Panc1 (cell line): ENCODE data around the gene CELA2B. TPM values are rescaled to one million over a fixed set of nuclear protein-coding genes. Genes with fewer than 3 reads are reported as not detected.
"Not testable (repeated sequence)": the region's sequence is repeated elsewhere in the genome, so short reads cannot be mapped to it uniquely, and the experiment has no call there.

ENCODE experiments used
- ATAC-seq: fragments of 200-7000 bp; cut with Tn5 transposase; 2 replicates; pipeline ENCODE4 v1.9.1; 2020; ENCODE audit warnings: mild to moderate bottlenecking, moderate library complexity
- BruUV-seq: library from RNA; stranded (reverse); fragments of 400-500 nt; replicated peaks from 2 replicates; lab custom pipeline; 2021; lab: Mats Ljungman, UMichigan
- CTCF ChIA-PET: fragments of 300-600 bp; sonication (Branson Sonifier 250); formaldehyde crosslinking; loops from one replicate; lab custom pipeline; 2022; ENCODE audit warnings: antibody characterized with exemption; lab: Charles Lee
- POLR2A ChIA-PET: fragments of 300-600 bp; sonication (Branson Sonifier 250); formaldehyde crosslinking; loops from one replicate; lab custom pipeline; 2022; ENCODE audit warnings: antibody characterized with exemption; lab: Charles Lee
- DNase-seq: peaks from one replicate; pipeline ENCODE4 v3.0.0-alpha.2; 2010; ENCODE audit warnings: low read depth, low spot score
- H3K27ac ChIP-seq: 2 replicates; pipeline ENCODE4 v1.5.1; 2011; ENCODE audit warnings: mild to moderate bottlenecking, low read length, inconsistent platforms
- H3K27me3 ChIP-seq: fragments of 200-500 bp; sonication (Bioruptor generic); 2 replicates; pipeline ENCODE4 v1.6.0; 2014; ENCODE audit warnings: low read length, inconsistent platforms; ENCODE audit not compliant: control insufficient read depth, insufficient read depth
- H3K36me3 ChIP-seq: fragments of 200-500 bp; sonication (Bioruptor generic); 2 replicates; pipeline ENCODE4 v1.5.1; 2014; ENCODE audit warnings: inconsistent platforms, mild to moderate bottlenecking, low read length, moderate library complexity; ENCODE audit not compliant: control insufficient read depth, insufficient read depth
- H3K4me1 ChIP-seq: 2 replicates; pipeline ENCODE4 v1.5.1; 2011; ENCODE audit warnings: inconsistent platforms, mild to moderate bottlenecking, low read length, moderate library complexity; ENCODE audit not compliant: control insufficient read depth, insufficient read depth
- H3K4me3 ChIP-seq, 2 experiments: 2 replicates each; pipeline ENCODE4 v1.5.1; 2011 to 2012; ENCODE audit warnings: low read depth in 2 of 2, low read length in 2 of 2, mild to moderate bottlenecking in 2 of 2, inconsistent platforms in 1 of 2, moderate library complexity in 1 of 2
- H3K9me3 ChIP-seq: fragments of 200-500 bp; sonication (Bioruptor generic); 2 replicates; pipeline ENCODE4 v1.5.1; 2014; ENCODE audit warnings: low read depth, mild to moderate bottlenecking, inconsistent platforms, low read length, moderate library complexity; ENCODE audit not compliant: control insufficient read depth, insufficient read depth
- CTCF ChIP-seq: fragments of 450-650 bp; IDR thresholded peaks from 2 replicates; pipeline ENCODE4 v1.5.1; 2017; ENCODE audit warnings: mild to moderate bottlenecking
- POLR2AphosphoS5 ChIP-seq: IDR thresholded peaks from 2 replicates; pipeline ENCODE4 v1.6.1; 2012; ENCODE audit warnings: mild to moderate bottlenecking, low read depth, low read length, moderate library complexity
- REST ChIP-seq, 2 experiments: IDR thresholded peaks; 2 replicates each; pipeline ENCODE4 v1.6.1; 2011 to 2012; ENCODE audit warnings: low read depth in 2 of 2, control low read depth in 1 of 2, low read length in 1 of 2, mild to moderate bottlenecking in 1 of 2, moderate library complexity in 1 of 2; ENCODE audit not compliant: insufficient read depth in 1 of 2
- SIN3A ChIP-seq: IDR thresholded peaks from 2 replicates; pipeline ENCODE4 v1.6.1; 2012; ENCODE audit warnings: low read depth, mild to moderate bottlenecking, low read length, moderate library complexity, borderline replicate concordance; ENCODE audit not compliant: insufficient read depth
- TCF7L2 ChIP-seq: IDR thresholded peaks from 2 replicates; pipeline ENCODE4 v1.6.1; 2011; ENCODE audit warnings: mild to moderate bottlenecking, low read depth, low read length, inconsistent platforms
- in situ Hi-C: cut with HindIII; loops from 2 replicates; pipeline ENCODE4 v1.10.0; 2016; ENCODE audit warnings: low sequenced_read_pairs, low pct_unique_long_range_greater_than_20kb
- intact Hi-C: fragments of 100-400 bp; cut with micrococcal nuclease; formaldehyde crosslinking; loops from one replicate; pipeline ENCODE4 v1.10.0; 2022; ENCODE audit not compliant: unreplicated experiment
- total RNA-seq: library from RNA; stranded (reverse); gene quantifications from one replicate; pipeline ENCODE4 v1.2.1, GENCODE V29; 2021; ENCODE audit not compliant: unreplicated experiment

CELA2B gene
- total RNA-seq, 1 experiment from 2014 or later = not detected

GRCh38 chr1:15479654-15480347 lies 3.9 kb downstream of the CELA2B start:
- intact Hi-C loops (no loop called here), in situ Hi-C loops (no loop called here)
- DNase-seq (no peak), ATAC-seq (no peak)
- ChIA-PET POLR2A (no interaction called here), CTCF (interaction anchor here (0.6 kb wide), 1 partner anchor 379 kb away, joined by 5 read pairs; no protein-coding TSS in a partner anchor)
- H3K9me3 ChIP-seq = no peaks in the 10 kb centered on the region
- H3K27ac ChIP-seq = no peak overlapping the region
- H3K4me1 ChIP-seq = no peaks in the 10 kb centered on the region
- no TSS peak for BruUV-seq
- no peak for TF ChIP-seq CTCF
- TF ChIP-seq POLR2AphosphoS5 = no peak
- TF ChIP-seq SIN3A = no peak
- no peak for TF ChIP-seq TCF7L2
- no peak for TF ChIP-seq REST (IDR thresholded peaks at IDR 0.05; ENCODE audit: insufficient read depth in 1 of 2, low read depth in 2 of 2, low read length in 1 of 2)
- no peaks in the 10 kb centered on the region for H3K27me3 ChIP-seq
- H3K4me3 ChIP-seq = no peak overlapping the region
- H3K36me3 ChIP-seq = no peaks in the 10 kb centered on the region

GRCh38 chr1:15482455-15482854 lies 6.6 kb downstream of the CELA2B start:
- ATAC-seq, CTCF ChIA-PET, H3K4me3 ChIP-seq, in situ Hi-C loops, POLR2A ChIA-PET, H3K27me3 ChIP-seq, H3K4me1 ChIP-seq, H3K9me3 ChIP-seq, BruUV-seq, intact Hi-C loops, H3K36me3 ChIP-seq, H3K27ac ChIP-seq, DNase-seq: not testable (repeated sequence)

GRCh38 chr1:15482983-15483543 lies 7.2 kb downstream of the CELA2B start:
- CTCF ChIA-PET = interaction anchor here (0.6 kb wide), 1 partner anchor 390 kb away, joined by 3 read pairs; no protein-coding TSS in a partner anchor
- DNase-seq, H3K27me3 ChIP-seq, BruUV-seq, H3K4me1 ChIP-seq, H3K27ac ChIP-seq, H3K9me3 ChIP-seq, POLR2A ChIA-PET, intact Hi-C loops, H3K4me3 ChIP-seq, H3K36me3 ChIP-seq, ATAC-seq, in situ Hi-C loops: not testable (repeated sequence)
